Activated CD4-positive, alpha-beta memory T cell treated with anti-CD3 and anti-CD28 coated beads for 36 hours (primary cell): ENCODE measurements around the gene IL2RA. TPM values are rescaled to one million over a fixed set of nuclear protein-coding genes. Genes with fewer than 3 reads are reported as not detected.
"Not testable (repeated sequence)": the region's sequence is repeated elsewhere in the genome, so short reads cannot be mapped to it uniquely, and the experiment has no call there.

Experiments
- CTCF ChIA-PET: fragments of 350-600 bp; sonication (Branson Sonifier 250); formaldehyde crosslinking; loops from one replicate; lab custom pipeline; 2021; ENCODE audit warnings: antibody characterized with exemption, inconsistent platforms; lab: Charles Lee
- POLR2A ChIA-PET: fragments of 350-600 bp; sonication (Branson Sonifier 250); formaldehyde crosslinking; loops from one replicate; lab custom pipeline; 2021; ENCODE audit warnings: antibody characterized with exemption; lab: Charles Lee
- DNase-seq: peaks from one replicate; pipeline ENCODE4 v3.0.0-alpha.2; 2020
- H3K27ac Mint-ChIP-seq: one replicate; pipeline ENCODE4 v1.8.0; 2021; ENCODE audit warnings: mixed read lengths
- H3K27me3 Mint-ChIP-seq: one replicate; pipeline ENCODE4 v1.8.0; 2021; ENCODE audit warnings: mixed read lengths
- H3K36me3 Mint-ChIP-seq: one replicate; pipeline ENCODE4 v1.8.0; 2021; ENCODE audit warnings: mixed read lengths
- H3K4me1 Mint-ChIP-seq: one replicate; pipeline ENCODE4 v1.8.0; 2021; ENCODE audit warnings: low read depth, mixed read lengths
- H3K4me3 Mint-ChIP-seq: one replicate; pipeline ENCODE4 v1.8.0; 2021; ENCODE audit warnings: mild to moderate bottlenecking, mixed read lengths
- H3K9me3 Mint-ChIP-seq: one replicate; pipeline ENCODE4 v1.8.0; 2021; ENCODE audit warnings: mixed read lengths
- intact Hi-C: fragments of 100-400 bp; cut with micrococcal nuclease; formaldehyde crosslinking; loops from one replicate; pipeline ENCODE4 v1.15.1; 2023
- total RNA-seq, 2 experiments: library from RNA; stranded (reverse); gene quantifications; one replicate each; pipeline ENCODE4 v1.2.3, GENCODE V29; 2021

IL2RA gene
- 100 to 1,000 TPM; 961 to 988 TPM for total RNA-seq

- ChIA-PET POLR2A (interaction anchor here (0.6 to 4.7 kb wide), 13 partner anchors 10 to 141 kb away, joined by 3 to 78 read pairs (median 4); partner anchors contain the start of gene PFKFB3), CTCF (interaction anchor here (0.7 to 3.9 kb wide), 11 partner anchors 9 to 344 kb away, joined by 3 to 27 read pairs (median 5); no protein-coding TSS in a partner anchor)
- Mint-ChIP-seq H3K4me1 (peaks cover 62% of the 10 kb centered on the region), H3K27ac (peak within 1 kb of the TSS; percentile 99), H3K4me3 (peak within 1 kb of the TSS; percentile 99), H3K9me3 (peaks cover 3% of the 10 kb centered on the region), H3K36me3 (peaks cover 52% of the 10 kb centered on the region), H3K27me3 (peaks cover 2% of the 10 kb centered on the region)
- DNase-seq: peak; percentile 86
- intact Hi-C loops: loop anchor here (1.0 kb wide), 3 partner anchors 8 to 21 kb away; no protein-coding TSS in a partner anchor
Observed at GRCh38 chr10:6062101-6062771, at the start of gene IL2RA. Gene IL2RA (minus strand): TSS chr10:6062367. CDS start chr10:6062151, 216 bp downstream.

- no peak overlapping the region for H3K4me3 Mint-ChIP-seq
Observed at GRCh38 chr10:6110136-6110535, 48.0 kb upstream of the IL2RA start.

GRCh38 chr10:6109444-6109775, 47.2 kb upstream of the IL2RA start:
- Mint-ChIP-seq H3K4me3 (no peak overlapping the region), H3K27ac (peak overlapping the region; percentile 44), H3K27me3 (no peaks in the 10 kb centered on the region), H3K36me3 (peaks cover 77% of the 10 kb centered on the region), H3K4me1 (peaks cover 37% of the 10 kb centered on the region), H3K9me3 (no peaks in the 10 kb centered on the region)
- intact Hi-C loops: loop anchor here (1.0 to 10.0 kb wide), 5 partner anchors 42 to 555 kb away; no protein-coding TSS in a partner anchor
- POLR2A ChIA-PET: interaction anchor here (1.5 kb wide), 1 partner anchor 93 kb away, joined by 3 read pairs; no protein-coding TSS in a partner anchor
- no peak for DNase-seq
- CTCF ChIA-PET: interaction anchor here (1.5 to 4.7 kb wide), 6 partner anchors 25 to 297 kb away, joined by 5 to 41 read pairs (median 12); partner anchors contain the start of gene PFKFB3

More at GRCh38 chr10:6110136-6110535, 48.0 kb upstream of the IL2RA start:
- intact Hi-C loops: no loop called here
- Mint-ChIP-seq H3K9me3 (no peaks in the 10 kb centered on the region), H3K27ac (peak overlapping the region; percentile 44), H3K27me3 (no peaks in the 10 kb centered on the region), H3K36me3 (peaks cover 79% of the 10 kb centered on the region), H3K4me1 (peaks cover 42% of the 10 kb centered on the region)
- POLR2A ChIA-PET: interaction anchor here (1.5 kb wide), 1 partner anchor 92 kb away, joined by 3 read pairs; no protein-coding TSS in a partner anchor
- CTCF ChIA-PET: interaction anchor here (0.8 to 4.7 kb wide), 9 partner anchors 12 to 296 kb away, joined by 4 to 41 read pairs (median 8); partner anchors contain the start of gene PFKFB3
- no peak for DNase-seq

GRCh38 chr10:6108631-6109443, 46.7 kb upstream of the IL2RA start:
- H3K4me3 Mint-ChIP-seq: no peak overlapping the region
- peaks cover 36% of the 10 kb centered on the region for H3K4me1 Mint-ChIP-seq
- no peaks in the 10 kb centered on the region for H3K27me3 Mint-ChIP-seq
- H3K9me3 Mint-ChIP-seq: no peaks in the 10 kb centered on the region
- DNase-seq: peak; percentile 36
- CTCF ChIA-PET: interaction anchor here (0.7 to 4.7 kb wide), 12 partner anchors 12 to 298 kb away, joined by 3 to 41 read pairs (median 8); partner anchors contain the start of gene PFKFB3
- intact Hi-C loops: loop anchor here (1.0 to 10.0 kb wide), 5 partner anchors 42 to 556 kb away; no protein-coding TSS in a partner anchor
- POLR2A ChIA-PET: interaction anchor here (0.5 to 1.0 kb wide), 2 partner anchors 93 to 297 kb away, joined by 3 read pairs; no protein-coding TSS in a partner anchor
- H3K27ac Mint-ChIP-seq: peak overlapping the region; percentile 76
- H3K36me3 Mint-ChIP-seq: peaks cover 75% of the 10 kb centered on the region

DNA sequence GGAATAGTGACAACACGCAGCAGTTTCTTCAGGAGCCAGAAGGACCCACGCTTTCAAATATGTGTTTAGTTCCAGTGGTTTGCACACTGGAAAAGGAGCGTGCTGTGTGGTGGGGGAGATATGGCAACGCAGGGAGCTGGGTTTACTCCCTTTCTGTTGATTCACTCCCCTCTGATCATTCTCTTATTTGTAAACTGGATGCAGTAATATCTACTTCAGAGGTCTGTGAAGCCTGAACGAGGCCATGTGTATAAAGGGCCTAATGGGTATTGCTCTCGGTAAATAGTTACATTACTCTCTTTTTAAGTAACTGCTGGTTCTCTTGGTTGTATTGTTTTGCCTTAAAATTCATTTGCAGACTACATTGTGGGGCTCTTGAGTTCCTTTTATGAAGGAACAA, 45.9 kb upstream of the IL2RA start:
- ChIA-PET POLR2A (interaction anchor here (1.0 kb wide), 1 partner anchor 94 kb away, joined by 3 read pairs; no protein-coding TSS in a partner anchor), CTCF (interaction anchor here (0.7 to 4.7 kb wide), 10 partner anchors 11 to 298 kb away, joined by 3 to 41 read pairs (median 8); partner anchors contain the start of gene PFKFB3)
- no peak for DNase-seq
- Mint-ChIP-seq H3K27me3 (no peaks in the 10 kb centered on the region), H3K4me1 (peaks cover 33% of the 10 kb centered on the region), H3K36me3 (peaks cover 70% of the 10 kb centered on the region), H3K9me3 (no peaks in the 10 kb centered on the region), H3K4me3 (no peak overlapping the region), H3K27ac (no peak overlapping the region)
- intact Hi-C loops: loop anchor here (2.0 to 10.0 kb wide), 2 partner anchors 93 to 557 kb away; no protein-coding TSS in a partner anchor

DNA sequence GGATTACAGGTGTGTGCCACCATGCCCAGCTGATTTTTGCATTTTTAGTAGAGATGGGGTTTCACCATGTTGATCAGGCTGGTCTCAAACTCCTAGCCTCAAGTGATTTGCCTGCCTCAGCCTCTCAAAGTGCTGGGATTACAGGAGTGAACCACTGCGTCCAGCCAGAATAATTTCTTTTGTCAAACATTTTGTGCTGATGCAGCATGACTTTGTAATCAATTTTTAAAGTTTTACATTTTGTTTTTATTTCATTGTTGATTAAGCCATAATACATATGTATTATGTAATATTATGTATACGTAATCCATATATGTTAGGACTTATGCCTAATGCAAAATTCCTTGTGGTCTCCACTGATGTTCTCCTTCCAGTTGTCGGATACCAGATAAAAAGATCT, 45.4 kb upstream of the IL2RA start:
- CTCF ChIA-PET: interaction anchor here (1.6 to 4.7 kb wide), 3 partner anchors 43 to 294 kb away, joined by 11 to 39 read pairs (median 13); partner anchors contain the start of gene PFKFB3

GRCh38 chr10:6103591-6103990, 41.4 kb upstream of the IL2RA start:
- POLR2A ChIA-PET: no interaction called here
- CTCF ChIA-PET: interaction anchor here (1.5 to 2.2 kb wide), 2 partner anchors 17 to 47 kb away, joined by 6 to 7 read pairs; no protein-coding TSS in a partner anchor
- DNase-seq: no peak
- Mint-ChIP-seq H3K27ac (no peak overlapping the region), H3K27me3 (no peaks in the 10 kb centered on the region), H3K36me3 (peaks cover 55% of the 10 kb centered on the region), H3K4me1 (peaks cover 12% of the 10 kb centered on the region), H3K9me3 (no peaks in the 10 kb centered on the region), H3K4me3 (no peak overlapping the region)
- intact Hi-C loops: loop anchor here (10.0 kb wide), 1 partner anchor 561 kb away; no protein-coding TSS in a partner anchor

More for the DNA sequence above, 45.4 kb upstream of the IL2RA start:
- H3K27me3 Mint-ChIP-seq, H3K27ac Mint-ChIP-seq, DNase-seq, H3K9me3 Mint-ChIP-seq, H3K4me3 Mint-ChIP-seq: not testable (repeated sequence)
- H3K36me3 Mint-ChIP-seq: peaks cover 66% of the 10 kb centered on the region
- intact Hi-C loops: loop anchor here (2.0 to 10.0 kb wide), 2 partner anchors 93 to 557 kb away; no protein-coding TSS in a partner anchor
- peaks cover 33% of the 10 kb centered on the region for H3K4me1 Mint-ChIP-seq
- POLR2A ChIA-PET: interaction anchor here (1.0 to 1.6 kb wide), 2 partner anchors 29 to 95 kb away, joined by 3 to 4 read pairs; no protein-coding TSS in a partner anchor

DNA sequence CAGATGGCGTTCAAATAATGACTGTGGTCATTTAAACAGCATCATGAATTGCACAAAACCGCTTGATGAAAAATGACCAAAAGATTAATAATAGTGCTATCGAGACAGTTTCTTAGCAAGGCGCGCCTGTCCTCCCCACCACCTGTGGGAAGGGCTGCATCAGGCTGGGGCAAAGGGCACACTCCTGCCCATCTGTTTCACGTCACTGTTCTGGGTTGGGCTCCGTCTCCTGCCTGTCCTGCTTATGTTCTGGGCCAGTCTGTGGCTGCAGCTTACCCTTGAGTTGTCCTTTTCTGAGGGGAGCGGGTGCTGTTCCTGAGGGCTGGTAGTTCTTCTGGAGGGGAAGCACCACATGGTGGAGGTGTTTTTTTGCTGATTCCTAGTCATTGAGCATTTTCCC, 40.0 kb upstream of the IL2RA start:
- Mint-ChIP-seq H3K36me3 (peaks cover 57% of the 10 kb centered on the region), H3K27me3 (no peaks in the 10 kb centered on the region), H3K27ac (no peak overlapping the region), H3K9me3 (no peaks in the 10 kb centered on the region), H3K4me1 (peaks cover 15% of the 10 kb centered on the region), H3K4me3 (no peak overlapping the region)
- no peak for DNase-seq
- intact Hi-C loops: loop anchor here (10.0 kb wide), 1 partner anchor 563 kb away; no protein-coding TSS in a partner anchor
- ChIA-PET CTCF (no interaction called here), POLR2A (no interaction called here)

DNA sequence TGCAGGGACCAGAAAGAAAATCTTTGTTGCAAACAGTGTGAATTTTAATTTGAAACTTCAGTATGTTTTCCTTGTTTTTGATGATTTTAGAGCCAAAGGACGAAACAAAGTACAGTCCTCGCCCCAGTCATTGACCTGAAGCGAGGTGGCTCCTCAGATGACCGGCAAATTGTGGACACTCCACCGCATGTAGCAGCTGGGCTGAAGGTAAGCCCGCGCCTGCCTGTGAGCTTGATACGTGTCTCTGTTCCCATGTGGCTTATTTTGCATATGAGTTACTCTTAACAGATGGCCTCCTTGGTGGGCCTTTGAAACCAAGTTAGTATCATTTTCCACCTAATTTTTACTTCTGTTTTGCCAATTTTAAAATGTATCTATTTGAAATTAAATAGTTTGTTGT, 39.0 kb upstream of the IL2RA start:
- no peaks in the 10 kb centered on the region for H3K27me3 Mint-ChIP-seq
- peaks cover 19% of the 10 kb centered on the region for H3K4me1 Mint-ChIP-seq
- H3K4me3 Mint-ChIP-seq: no peak overlapping the region
- H3K9me3 Mint-ChIP-seq: no peaks in the 10 kb centered on the region
- DNase-seq: no peak
- intact Hi-C loops: loop anchor here (10.0 kb wide), 1 partner anchor 564 kb away; no protein-coding TSS in a partner anchor
- POLR2A ChIA-PET: no interaction called here
- no peak overlapping the region for H3K27ac Mint-ChIP-seq
- CTCF ChIA-PET: interaction anchor here (0.7 to 1.2 kb wide), 3 partner anchors 10 to 301 kb away, joined by 3 read pairs; no protein-coding TSS in a partner anchor
- peaks cover 53% of the 10 kb centered on the region for H3K36me3 Mint-ChIP-seq

DNA sequence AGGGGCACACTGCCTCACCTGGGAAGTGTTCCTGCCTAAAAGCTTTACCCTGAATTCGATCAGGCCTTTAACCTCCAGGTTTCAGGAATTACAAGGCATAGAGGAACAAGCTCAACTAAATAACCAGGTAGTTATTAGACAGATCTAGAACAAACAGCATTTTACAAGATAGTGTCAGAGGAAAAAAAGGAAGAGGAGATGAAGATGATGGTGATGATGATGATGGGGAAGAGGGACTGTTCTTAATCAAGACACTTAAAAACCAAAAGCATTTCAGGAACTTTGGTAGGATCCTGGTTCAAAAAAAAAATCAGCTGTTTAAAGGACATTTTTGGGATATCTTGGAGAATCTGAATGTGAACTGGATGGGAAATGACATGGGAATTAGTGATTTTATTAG, 38.2 kb upstream of the IL2RA start:
- Mint-ChIP-seq H3K4me1 (peaks cover 28% of the 10 kb centered on the region), H3K36me3 (peaks cover 49% of the 10 kb centered on the region), H3K27ac (peak overlapping the region; percentile 3), H3K27me3 (no peaks in the 10 kb centered on the region), H3K9me3 (no peaks in the 10 kb centered on the region), H3K4me3 (no peak overlapping the region)
- no peak for DNase-seq
- POLR2A ChIA-PET: no interaction called here
- intact Hi-C loops: loop anchor here (10.0 kb wide), 1 partner anchor 564 kb away; no protein-coding TSS in a partner anchor
- CTCF ChIA-PET: interaction anchor here (0.7 to 1.2 kb wide), 3 partner anchors 10 to 302 kb away, joined by 3 read pairs; no protein-coding TSS in a partner anchor

- Mint-ChIP-seq H3K9me3 (no peaks in the 10 kb centered on the region), H3K27ac (no peak overlapping the region), H3K4me1 (peaks cover 38% of the 10 kb centered on the region), H3K4me3 (no peak overlapping the region), H3K36me3 (peaks cover 41% of the 10 kb centered on the region), H3K27me3 (no peaks in the 10 kb centered on the region)
- ChIA-PET CTCF (no interaction called here), POLR2A (no interaction called here)
- no peak for DNase-seq
- intact Hi-C loops: no loop called here
Observed at GRCh38 chr10:6098156-6098555, 36.0 kb upstream of the IL2RA start.
